WTC11 (cell line): Measurements from ENCODE around the gene FAF1. TPM values are rescaled to one million over a fixed set of nuclear protein-coding genes. Genes with fewer than 3 reads are reported as not detected.

Source experiments
- ATAC-seq: fragments of 200-7000 bp; cut with Tn5 transposase; 2 replicates; pipeline ENCODE4 v1.10.0; 2021; ENCODE audit warnings: mild to moderate bottlenecking, moderate library complexity
- CTCF ChIA-PET: fragments of 300-600 bp; sonication (Branson Sonifier 250); formaldehyde crosslinking; loops from one replicate; lab custom pipeline; 2021; ENCODE audit warnings: antibody characterized with exemption; lab: Charles Lee
- POLR2A ChIA-PET: fragments of 350-600 bp; sonication (Branson Sonifier 250); formaldehyde crosslinking; loops from one replicate; lab custom pipeline; 2021; ENCODE audit warnings: antibody characterized with exemption; lab: Charles Lee
- DNase-seq: peaks from one replicate; pipeline ENCODE4 v3.0.0; 2021; ENCODE audit warnings: low spot score
- H3K27ac Mint-ChIP-seq: 2 replicates; pipeline ENCODE4 v1.8.0; 2021; ENCODE audit warnings: mixed read lengths
- H3K27me3 Mint-ChIP-seq: 2 replicates; pipeline ENCODE4 v1.8.0; 2021; ENCODE audit warnings: low read depth, mild to moderate bottlenecking, moderate library complexity, mixed read lengths
- H3K36me3 Mint-ChIP-seq: 2 replicates; pipeline ENCODE4 v1.8.0; 2021; ENCODE audit warnings: mixed read lengths
- H3K4me1 Mint-ChIP-seq: 2 replicates; pipeline ENCODE4 v1.8.0; 2022; ENCODE audit warnings: mixed read lengths
- H3K4me3 Mint-ChIP-seq: 2 replicates; pipeline ENCODE4 v1.8.0; 2021; ENCODE audit warnings: mild to moderate bottlenecking, moderate library complexity, mixed read lengths
- H3K9me3 Mint-ChIP-seq: 2 replicates; pipeline ENCODE4 v1.8.0; 2021; ENCODE audit warnings: mixed read lengths
- CBFB ChIP-seq: sonication (generic); formaldehyde crosslinking; IDR thresholded peaks from 2 replicates; pipeline ENCODE4 v1.8.1; 2022; ENCODE audit warnings: mild to moderate bottlenecking, low read depth, missing genetic modification reagents
- E2F4 ChIP-seq: sonication (generic); formaldehyde crosslinking; IDR thresholded peaks from 2 replicates; pipeline ENCODE4 v1.8.1; 2022; ENCODE audit warnings: low read depth, mild to moderate bottlenecking, moderate library complexity, missing genetic modification reagents, borderline replicate concordance
- E2F5 ChIP-seq: sonication (generic); formaldehyde crosslinking; IDR thresholded peaks from 2 replicates; pipeline ENCODE4 v1.8.1; 2022; ENCODE audit warnings: mild to moderate bottlenecking, moderate library complexity, missing genetic modification reagents
- ELF4 ChIP-seq: sonication (generic); formaldehyde crosslinking; IDR thresholded peaks from 2 replicates; pipeline ENCODE4 v1.8.1; 2022; ENCODE audit warnings: low read depth, mild to moderate bottlenecking, moderate library complexity, missing genetic modification reagents
- FOXP1 ChIP-seq: sonication (generic); formaldehyde crosslinking; IDR thresholded peaks from 2 replicates; pipeline ENCODE4 v1.8.0; 2022; ENCODE audit warnings: missing genetic modification reagents, mild to moderate bottlenecking, moderate library complexity, borderline replicate concordance
- JUN ChIP-seq: sonication (generic); formaldehyde crosslinking; IDR thresholded peaks from 2 replicates; pipeline ENCODE4 v1.8.0; 2023; ENCODE audit warnings: mild to moderate bottlenecking, missing genetic modification reagents
- MAX ChIP-seq: sonication (generic); formaldehyde crosslinking; IDR thresholded peaks from 2 replicates; pipeline ENCODE4 v1.8.0; 2022; ENCODE audit warnings: mild to moderate bottlenecking, missing genetic modification reagents
- MXD4 ChIP-seq: fragments of 250-450 bp; sonication (Bioruptor Pico); IDR thresholded peaks from 2 replicates; pipeline ENCODE4 v1.8.0; 2021; ENCODE audit warnings: mild to moderate bottlenecking, moderate library complexity, borderline replicate concordance
- NFATC4 ChIP-seq: fragments of 250-450 bp; sonication (Bioruptor Pico); IDR thresholded peaks from 2 replicates; pipeline ENCODE4 v1.9.0; 2021; ENCODE audit warnings: mild to moderate bottlenecking
- NFE2L1 ChIP-seq: sonication (generic); formaldehyde crosslinking; IDR thresholded peaks from 2 replicates; pipeline ENCODE4 v1.8.1; 2023; ENCODE audit warnings: missing genetic modification reagents
- NR3C1 ChIP-seq: sonication (generic); formaldehyde crosslinking; conservative IDR thresholded peaks from 2 replicates; pipeline ENCODE4 v1.8.1; 2023; ENCODE audit warnings: low read depth, mild to moderate bottlenecking, missing genetic modification reagents
- RELA ChIP-seq: sonication (generic); formaldehyde crosslinking; IDR thresholded peaks from 2 replicates; pipeline ENCODE4 v1.8.1; 2022; ENCODE audit warnings: missing genetic modification reagents, mild to moderate bottlenecking, borderline replicate concordance
- SOX15 ChIP-seq: fragments of 250-450 bp; sonication (Bioruptor Pico); IDR thresholded peaks from 2 replicates; pipeline ENCODE4 v1.9.0; 2021; ENCODE audit warnings: mild to moderate bottlenecking
- USF1 ChIP-seq: sonication (generic); formaldehyde crosslinking; IDR thresholded peaks from 2 replicates; pipeline ENCODE4 v1.8.0; 2022; ENCODE audit warnings: mild to moderate bottlenecking, missing genetic modification reagents
- USF2 ChIP-seq: sonication (generic); formaldehyde crosslinking; IDR thresholded peaks from 2 replicates; pipeline ENCODE4 v1.8.1; 2023; ENCODE audit warnings: mild to moderate bottlenecking, missing genetic modification reagents, moderate library complexity
- ZNF416 ChIP-seq: fragments of 250-450 bp; sonication (Bioruptor Pico); IDR thresholded peaks from 2 replicates; pipeline ENCODE4 v1.9.0; 2021; ENCODE audit warnings: mild to moderate bottlenecking, inconsistent platforms
- ZNF423 ChIP-seq: fragments of 250-450 bp; sonication (Bioruptor Pico); IDR thresholded peaks from 2 replicates; pipeline ENCODE4 v2.1.2; 2022; ENCODE audit warnings: mild to moderate bottlenecking, moderate library complexity
- ZNF425 ChIP-seq: fragments of 250-450 bp; sonication (Bioruptor Pico); conservative IDR thresholded peaks from 2 replicates; pipeline ENCODE4 v1.9.0; 2021; ENCODE audit warnings: mild to moderate bottlenecking
- ZNF512 ChIP-seq: sonication (generic); formaldehyde crosslinking; IDR thresholded peaks from 2 replicates; pipeline ENCODE4 v1.8.1; 2022; ENCODE audit warnings: missing genetic modification reagents, borderline replicate concordance
- ZNF532 ChIP-seq: fragments of 250-450 bp; sonication (Bioruptor Pico); IDR thresholded peaks from 2 replicates; pipeline ENCODE4 v1.9.0; 2021; ENCODE audit warnings: mild to moderate bottlenecking, borderline replicate concordance
- total RNA-seq: library from RNA; stranded (reverse); gene quantifications from 3 replicates; pipeline ENCODE4 v1.2.3, GENCODE V29; 2021

FAF1 gene
- total RNA-seq, 1 experiment from 2014 or later, result 53.5 TPM

- TF ChIP-seq USF1 (CRISPR knock-in tag) (no peak), MAX (CRISPR knock-in tag) (no peak), ZNF423 (CRISPR knock-in tag) (no peak), ZNF416 (no peak), NFE2L1 (no peak), RELA (CRISPR knock-in tag) (no peak), ZNF512 (CRISPR knock-in tag) (no peak), NR3C1 (CRISPR knock-in tag) (no peak), USF2 (CRISPR knock-in tag) (no peak), JUN (CRISPR knock-in tag) (no peak), NFATC4 (CRISPR knock-in tag) (no peak), E2F4 (CRISPR knock-in tag) (no peak)
- ChIA-PET CTCF (interaction anchor here (0.7 to 3.6 kb wide), 4 partner anchors 10 to 240 kb away, joined by 3 to 20 read pairs (median 3); no protein-coding TSS in a partner anchor), POLR2A (no interaction called here)
- ATAC-seq (peak; percentile 58), DNase-seq (no peak)
- peak overlapping the region; percentile 24 for H3K4me3 Mint-ChIP-seq
- peak overlapping the region; percentile 64 for H3K27ac Mint-ChIP-seq
- 0 out of 2 replicates have a peak, but pooled peaks cover 3% of the 10 kb centered on the region for H3K36me3 Mint-ChIP-seq
- peaks cover 7% of the 10 kb centered on the region for H3K9me3 Mint-ChIP-seq
- H3K27me3 Mint-ChIP-seq, result no peaks in the 10 kb centered on the region
- peaks cover 17% of the 10 kb centered on the region for H3K4me1 Mint-ChIP-seq
Observed at GRCh38 chr1:50610563-50610962, 349.5 kb downstream of the FAF1 start.

GRCh38 chr1:50609508-50609907 lies 350.6 kb downstream of the FAF1 start:
- no peaks in the 10 kb centered on the region for H3K27me3 Mint-ChIP-seq
- no peak for ATAC-seq
- H3K4me1 Mint-ChIP-seq, result peaks cover 17% of the 10 kb centered on the region
- ChIA-PET CTCF (interaction anchor here (0.8 to 3.6 kb wide), 2 partner anchors 11 to 39 kb away, joined by 4 to 20 read pairs; no protein-coding TSS in a partner anchor), POLR2A (interaction anchor here (0.7 kb wide), 1 partner anchor 15 kb away, joined by 3 read pairs; no protein-coding TSS in a partner anchor)
- no peak for TF ChIP-seq ZNF425 (CRISPR knock-in tag)
- TF ChIP-seq SOX15 (CRISPR knock-in tag), result no peak
- TF ChIP-seq CBFB (CRISPR knock-in tag), result no peak
- TF ChIP-seq ELF4, result no peak
- no peak for TF ChIP-seq MXD4 (CRISPR knock-in tag)
- no peak for TF ChIP-seq NR3C1 (CRISPR knock-in tag)
- TF ChIP-seq E2F5 (CRISPR knock-in tag), result no peak
- TF ChIP-seq ZNF532 (CRISPR knock-in tag), result no peak
- no peak for TF ChIP-seq FOXP1 (CRISPR knock-in tag)
- no peak overlapping the region for H3K27ac Mint-ChIP-seq
- no peak for DNase-seq
- H3K4me3 Mint-ChIP-seq, result no peak overlapping the region
- H3K9me3 Mint-ChIP-seq, result no peaks in the 10 kb centered on the region
- no peaks in the 10 kb centered on the region for H3K36me3 Mint-ChIP-seq
